Stimulated activated CD8-positive, alpha-beta memory T cell treated with anti-CD3 and anti-CD28 coated beads, Interleukin-12 subunit alpha, Interleukin-12 subunit beta, amount 100 ng/mL, for 24 hours (primary cell): ENCODE results near the gene CCDC90B.

Experiments
- DNase-seq: peaks from one replicate; pipeline ENCODE4 v3.0.0-alpha.2; 2020; ENCODE audit errors: extremely low read depth

The CCDC90B gene

DNA sequence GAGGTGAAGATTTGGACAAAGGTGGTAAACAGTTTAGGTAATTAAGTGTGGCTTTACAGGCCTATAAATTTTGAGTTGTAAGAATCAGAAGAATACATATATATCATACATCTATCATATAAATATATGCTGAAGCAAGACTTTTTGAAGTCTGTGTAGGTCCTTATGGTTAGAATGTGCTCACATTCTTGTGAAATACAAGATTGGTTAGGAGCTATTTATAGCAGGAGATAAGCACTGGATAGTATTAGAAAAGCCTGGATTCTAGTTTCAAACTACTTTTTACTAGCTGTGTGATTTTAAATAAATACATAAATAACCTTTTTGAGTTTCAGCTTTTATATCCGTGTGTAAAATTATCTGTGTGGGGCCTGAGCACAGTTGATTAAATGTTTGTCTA lies 50.3 kb downstream of the CCDC90B start:
- DNase-seq, result no peak

DNA sequence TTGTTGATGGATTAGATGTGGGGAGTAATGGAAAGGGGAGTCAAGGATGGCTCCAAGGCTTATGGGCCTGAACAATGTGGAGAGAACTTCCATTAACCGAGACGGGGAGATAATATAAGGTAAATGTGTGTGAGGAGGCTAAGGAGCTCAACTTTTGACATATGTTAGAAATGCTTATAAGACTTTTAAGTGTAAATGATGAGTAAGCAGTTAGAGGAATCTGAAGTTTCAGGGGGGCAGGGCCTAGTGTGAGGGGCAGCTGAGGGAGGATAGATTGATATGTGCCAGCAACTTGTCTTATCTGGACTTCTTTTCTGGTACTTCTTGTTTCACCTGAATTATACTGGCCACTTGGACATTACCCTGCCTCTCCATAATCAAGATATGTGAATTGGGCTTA lies 62.7 kb downstream of the CCDC90B start:
- DNase-seq, result no peak

DNA sequence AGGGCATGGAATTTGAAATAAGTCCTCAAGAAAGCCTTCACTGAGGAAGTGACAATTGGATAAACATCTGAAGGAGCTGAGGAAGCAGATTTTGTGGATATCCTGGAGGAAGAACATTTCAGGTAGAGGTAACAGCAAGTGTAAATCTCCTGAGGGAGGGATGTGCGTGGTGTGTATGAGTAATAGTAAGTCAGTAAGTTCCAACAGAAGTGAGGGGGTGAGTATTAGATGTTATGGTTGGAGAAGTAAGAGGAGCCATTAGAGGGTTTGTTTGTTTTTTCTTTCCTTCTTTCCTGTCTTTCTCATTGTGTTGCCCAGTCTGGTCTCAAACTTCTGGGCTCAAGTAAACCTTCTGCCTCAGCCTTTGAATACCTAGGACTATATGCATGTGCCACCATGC lies 63.7 kb downstream of the CCDC90B start:
- DNase-seq, result no peak

DNA sequence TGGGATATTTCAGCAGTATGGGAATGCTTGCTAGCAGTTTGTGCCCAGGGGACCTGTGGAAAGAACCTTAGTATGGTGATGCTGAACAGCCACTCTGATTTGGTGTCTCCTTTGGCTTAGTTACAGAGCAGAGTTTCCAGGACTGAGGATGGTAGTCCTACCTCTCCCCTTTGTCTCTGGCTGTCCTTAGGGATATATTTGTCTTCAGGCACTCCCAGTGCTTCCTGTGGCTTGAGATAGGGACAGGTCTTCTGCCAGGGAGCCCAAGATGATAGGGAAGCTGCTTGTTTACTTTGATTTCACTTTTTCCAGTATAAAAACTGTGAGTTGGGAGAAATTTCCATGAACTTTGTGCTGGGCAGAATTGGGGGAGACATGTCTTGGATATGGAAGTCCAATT lies 64.5 kb downstream of the CCDC90B start:
- no peak for DNase-seq

DNA sequence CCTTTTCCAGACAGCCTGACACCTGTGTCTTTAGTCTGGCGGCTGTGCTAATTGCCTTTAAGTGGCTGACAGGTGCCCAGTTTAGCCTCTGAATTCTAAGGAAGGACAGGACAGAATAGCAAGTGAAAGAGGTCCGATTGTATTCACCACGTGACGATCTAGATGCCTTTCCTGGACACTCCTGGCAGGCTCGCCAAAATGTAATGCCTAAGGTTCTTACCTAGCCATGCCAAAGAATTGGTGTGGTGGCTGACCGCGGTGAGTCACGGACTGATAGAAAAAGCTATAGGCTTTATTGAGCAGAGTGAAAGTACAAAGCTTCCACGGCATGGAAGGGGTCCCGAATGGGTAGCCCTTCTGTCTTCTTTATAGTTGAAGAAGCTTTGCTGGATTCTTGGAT lies 65.9 kb downstream of the CCDC90B start:
- no peak for DNase-seq

DNA sequence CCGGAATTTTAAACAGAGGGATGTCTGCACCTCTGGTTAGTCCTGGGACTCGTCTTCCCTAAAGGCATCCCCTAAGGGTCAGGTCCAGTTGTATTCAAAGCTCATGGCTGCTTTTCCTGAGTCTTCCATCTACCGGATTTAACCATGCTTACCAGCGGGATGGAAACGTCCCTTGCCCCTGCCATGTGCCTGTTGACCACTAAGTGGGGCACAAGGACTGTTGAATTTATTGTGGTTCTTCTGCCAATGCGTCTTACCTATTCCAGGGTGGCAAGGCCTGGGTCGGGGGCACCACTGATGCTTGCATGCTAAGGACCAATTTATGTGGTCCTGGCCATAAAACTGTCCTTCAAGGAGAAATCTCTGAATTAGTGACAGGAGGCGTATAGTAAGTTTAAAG lies 67.1 kb downstream of the CCDC90B start:
- DNase-seq, result no peak
